Neural cell (in vitro differentiated cells): Measurements from ENCODE around the gene ST8SIA6. TPM values are rescaled to one million over a fixed set of nuclear protein-coding genes. Genes with fewer than 3 reads are reported as not detected.

Experiments
- H2AFZ ChIP-seq: fragments of 200-600, 300-800 bp; sonication (generic), shearing (Covaris generic); 2 replicates; pipeline ENCODE4 v1.6.0; 2014; ENCODE audit warnings: low read depth, mild to moderate bottlenecking, antibody characterized with exemption, low read length, moderate library complexity
- H3F3A ChIP-seq: fragments of 200-600 bp; shearing (Covaris generic); 2 replicates; pipeline ENCODE4 v1.6.1; 2016; ENCODE audit warnings: mild to moderate bottlenecking, moderate library complexity, mixed read lengths, antibody characterized with exemption, low read length; ENCODE audit not compliant: insufficient read depth, poor library complexity, severe bottlenecking
- H3K27ac ChIP-seq: fragments of 200-600, 300-800 bp; sonication (generic), shearing (Covaris generic); 2 replicates; pipeline ENCODE4 v1.5.1; 2014; ENCODE audit warnings: mild to moderate bottlenecking, low read length, moderate library complexity
- H3K27me3 ChIP-seq: fragments of 300-800, 200-600 bp; sonication (generic), shearing (Covaris generic); 2 replicates; pipeline ENCODE4 v1.6.0; 2014; ENCODE audit warnings: mild to moderate bottlenecking, low read depth, low read length, moderate library complexity; ENCODE audit not compliant: insufficient read depth
- H3K36me3 ChIP-seq: fragments of 300-800, 200-600 bp; sonication (generic), shearing (Covaris generic); 2 replicates; pipeline ENCODE4 v1.5.1; 2014; ENCODE audit warnings: mild to moderate bottlenecking, antibody characterized with exemption, low read length, moderate library complexity; ENCODE audit not compliant: insufficient read depth
- H3K4me2 ChIP-seq: fragments of 300-800, 200-600 bp; sonication (generic), shearing (Covaris generic); 2 replicates; pipeline ENCODE4 v1.6.0; 2014; ENCODE audit warnings: mild to moderate bottlenecking, low read length
- H3K4me3 ChIP-seq: fragments of 300-800, 200-600 bp; sonication (generic), shearing (Covaris generic); 2 replicates; pipeline ENCODE4 v1.5.1; 2014; ENCODE audit warnings: mild to moderate bottlenecking, low read length, moderate library complexity
- H3K79me2 ChIP-seq: fragments of 200-600 bp; shearing (Covaris generic); replicated peaks from 2 replicates; pipeline ENCODE4 v1.6.0; 2014; ENCODE audit warnings: mild to moderate bottlenecking, low read length, moderate library complexity; ENCODE audit not compliant: insufficient read depth
- H3K9ac ChIP-seq: fragments of 300-800, 200-600 bp; sonication (generic), shearing (Covaris generic); 2 replicates; pipeline ENCODE4 v1.6.1; 2016; ENCODE audit warnings: mild to moderate bottlenecking, low read length, mixed read lengths
- H3K9me2 ChIP-seq: fragments of 200-600 bp; shearing (Covaris generic); 2 replicates; pipeline ENCODE4 v1.6.1; 2016; ENCODE audit warnings: mild to moderate bottlenecking, low read length, mixed read lengths; ENCODE audit not compliant: insufficient read depth
- H3K9me3 ChIP-seq: fragments of 200-600, 300-800 bp; sonication (generic), shearing (Covaris generic); 2 replicates; pipeline ENCODE4 v1.6.1; 2016; ENCODE audit warnings: mild to moderate bottlenecking, mixed run types, low read length, moderate library complexity, mixed read lengths
- H4K20me1 ChIP-seq: fragments of 200-600 bp; shearing (Covaris generic); 2 replicates; pipeline ENCODE4 v1.6.1; 2016; ENCODE audit warnings: mild to moderate bottlenecking, mixed run types; ENCODE audit not compliant: insufficient read depth
- CTCF ChIP-seq: fragments of 450-650 bp; IDR thresholded peaks from 2 replicates; pipeline ENCODE4 v1.5.1; 2014; ENCODE audit warnings: antibody characterized with exemption, mild to moderate bottlenecking, moderate library complexity; ENCODE audit not compliant: poor library complexity, severe bottlenecking
- EP300 ChIP-seq: fragments of 450-650 bp; conservative IDR thresholded peaks from 2 replicates; pipeline ENCODE4 v1.6.1; 2014; ENCODE audit warnings: antibody characterized with exemption, mild to moderate bottlenecking, moderate library complexity; ENCODE audit not compliant: poor library complexity, severe bottlenecking
- EZH2 ChIP-seq: fragments of 200-600, 300-800 bp; shearing (Covaris generic), sonication (generic); IDR thresholded peaks from 2 replicates; pipeline ENCODE4 v1.6.1; 2014; ENCODE audit warnings: antibody characterized with exemption, low read length, borderline replicate concordance, mild to moderate bottlenecking; ENCODE audit not compliant: insufficient read depth, poor library complexity, severe bottlenecking
- MXI1 ChIP-seq: fragments of 450-650 bp; conservative IDR thresholded peaks from 2 replicates; pipeline ENCODE4 v1.6.1; 2014; ENCODE audit warnings: antibody characterized with exemption, mild to moderate bottlenecking; ENCODE audit not compliant: poor library complexity, severe bottlenecking
- POLR2AphosphoS5 ChIP-seq: IDR thresholded peaks from 2 replicates; pipeline ENCODE4 v1.6.1; 2012
- RAD21 ChIP-seq: fragments of 450-650 bp; conservative IDR thresholded peaks from 2 replicates; pipeline ENCODE4 v1.6.1; 2014; ENCODE audit warnings: antibody characterized with exemption, mild to moderate bottlenecking, moderate library complexity
- REST ChIP-seq: IDR thresholded peaks from 2 replicates; pipeline ENCODE4 v1.6.1; 2012; ENCODE audit warnings: borderline replicate concordance
- SMC3 ChIP-seq: fragments of 450-650 bp; conservative IDR thresholded peaks from 2 replicates; pipeline ENCODE4 v1.6.1; 2014; ENCODE audit warnings: antibody characterized with exemption, mild to moderate bottlenecking, moderate library complexity; ENCODE audit not compliant: poor library complexity
- TAF1 ChIP-seq: IDR thresholded peaks from 2 replicates; pipeline ENCODE4 v1.6.1; 2012; ENCODE audit warnings: low read depth
- polyA plus RNA-seq: library from polyadenylated mRNA; depleted of rRNA; stranded (reverse); fragments of >200 nt; gene quantifications from 2 replicates; pipeline ENCODE4 v1.2.3, GENCODE V29; 2014

ST8SIA6 gene
- polyA plus RNA-seq, 1 donor from 2014 or later: 0.41 TPM

- Histone ChIP-seq H3K36me3 (no peaks in the 10 kb centered on the region), H4K20me1 (no peaks in the 10 kb centered on the region), H3K9me2 (no peaks in the 10 kb centered on the region), H3K9ac (no peak overlapping the region), H3K4me2 (no peak overlapping the region), H3K9me3 (no peaks in the 10 kb centered on the region), H3K79me2 (no peaks in the 10 kb centered on the region), H3K27ac (no peak overlapping the region), H2AFZ (no peak overlapping the region), H3K4me3 (no peak overlapping the region), H3F3A (no peaks in the 10 kb centered on the region), H3K27me3 (no peaks in the 10 kb centered on the region)
- no peak for TF ChIP-seq RAD21
Observed at GRCh38 chr10:17416442-17417211, 37.8 kb downstream of the ST8SIA6 start.

- no peaks in the 10 kb centered on the region for H3K79me2 ChIP-seq
- H3K9ac ChIP-seq: no peak overlapping the region
- no peak overlapping the region for H2AFZ ChIP-seq
- H3K4me3 ChIP-seq: no peak overlapping the region
- TF ChIP-seq REST: no peak
- TF ChIP-seq EP300: no peak
- no peak for TF ChIP-seq POLR2AphosphoS5
- no peak for TF ChIP-seq MXI1
- no peak for TF ChIP-seq EZH2
- TF ChIP-seq SMC3: no peak
- TF ChIP-seq TAF1: no peak
- TF ChIP-seq CTCF: no peak
- no peak for TF ChIP-seq RAD21
- no peaks in the 10 kb centered on the region for H3K36me3 ChIP-seq
- H3F3A ChIP-seq: no peaks in the 10 kb centered on the region
- H3K9me2 ChIP-seq: no peaks in the 10 kb centered on the region
- H4K20me1 ChIP-seq: no peaks in the 10 kb centered on the region
- no peaks in the 10 kb centered on the region for H3K27me3 ChIP-seq
- H3K9me3 ChIP-seq: no peaks in the 10 kb centered on the region
- no peak overlapping the region for H3K27ac ChIP-seq
- no peak overlapping the region for H3K4me2 ChIP-seq
Observed at GRCh38 chr10:17415046-17415658, 39.2 kb downstream of the ST8SIA6 start.
